H9 (cell line): ENCODE measurements around the gene PRAMEF12. TPM values are rescaled to one million over a fixed set of nuclear protein-coding genes. Genes with fewer than 3 reads are reported as not detected.
"Not testable (repeated sequence)": the region's sequence is repeated elsewhere in the genome, so short reads cannot be mapped to it uniquely, and the experiment has no call there.

ENCODE experiments used
- DNase-seq: peaks from one replicate; pipeline ENCODE4 v3.0.0-alpha.2; 2017
- H2AFZ ChIP-seq: one replicate; pipeline ENCODE4 v1.6.1; 2013; ENCODE audit warnings: mild to moderate bottlenecking, low read length, control low read depth, moderate library complexity
- H2AK5ac ChIP-seq: 2 replicates; pipeline ENCODE4 v1.6.1; 2013; ENCODE audit warnings: low read length, control low read depth, mixed read lengths; ENCODE audit not compliant: insufficient read length
- H2BK120ac ChIP-seq: one replicate; pipeline ENCODE4 v1.6.1; 2013; ENCODE audit warnings: low read depth, mild to moderate bottlenecking, low read length, control low read depth, inconsistent platforms; ENCODE audit not compliant: poor library complexity, severe bottlenecking
- H2BK12ac ChIP-seq: 2 replicates; pipeline ENCODE4 v1.6.1; 2013; ENCODE audit warnings: low read length, control low read depth, mixed read lengths, low read depth; ENCODE audit not compliant: insufficient read length
- H2BK15ac ChIP-seq: 2 replicates; pipeline ENCODE4 v1.6.1; 2013; ENCODE audit warnings: low read depth, low read length, control low read depth
- H2BK20ac ChIP-seq: one replicate; pipeline ENCODE4 v1.6.1; 2013; ENCODE audit warnings: low read depth, mild to moderate bottlenecking, low read length, control low read depth, inconsistent platforms; ENCODE audit not compliant: poor library complexity, severe bottlenecking
- H2BK5ac ChIP-seq: 2 replicates; pipeline ENCODE4 v1.6.1; 2013; ENCODE audit warnings: low read length, control low read depth, mixed read lengths; ENCODE audit not compliant: insufficient read length
- H3K14ac ChIP-seq: 2 replicates; pipeline ENCODE4 v1.6.1; 2013; ENCODE audit warnings: low read length, control low read depth; ENCODE audit not compliant: insufficient read depth
- H3K18ac ChIP-seq: 2 replicates; pipeline ENCODE4 v1.6.1; 2013; ENCODE audit warnings: low read depth, mild to moderate bottlenecking, mixed read lengths, low read length, control low read depth; ENCODE audit not compliant: insufficient read length
- H3K23ac ChIP-seq: 2 replicates; pipeline ENCODE4 v1.6.1; 2013; ENCODE audit warnings: low read length, control low read depth, mixed read lengths, low read depth; ENCODE audit not compliant: insufficient read length
- H3K23me2 ChIP-seq: 2 replicates; pipeline ENCODE4 v1.6.1; 2013; ENCODE audit warnings: low read depth, mild to moderate bottlenecking, mixed read lengths, low read length, control low read depth; ENCODE audit not compliant: insufficient read length, poor library complexity, severe bottlenecking
- H3K27ac ChIP-seq: 2 replicates; pipeline ENCODE4 v1.5.1; 2013; ENCODE audit warnings: low read length, control low read depth, mixed read lengths, low read depth; ENCODE audit not compliant: insufficient read length
- H3K27me3 ChIP-seq: 2 replicates; pipeline ENCODE4 v1.6.1; 2013; ENCODE audit warnings: low read length, control low read depth, inconsistent platforms; ENCODE audit not compliant: insufficient read depth
- H3K4ac ChIP-seq: 2 replicates; pipeline ENCODE4 v1.6.1; 2013; ENCODE audit warnings: low read depth, mild to moderate bottlenecking, control low read depth, inconsistent platforms, low read length, moderate library complexity
- H3K4me1 ChIP-seq: 2 replicates; pipeline ENCODE4 v1.6.1; 2013; ENCODE audit warnings: low read length, control low read depth, inconsistent platforms; ENCODE audit not compliant: insufficient read depth
- H3K4me2 ChIP-seq: 2 replicates; pipeline ENCODE4 v1.6.1; 2013; ENCODE audit warnings: low read length, control low read depth, mixed read lengths; ENCODE audit not compliant: insufficient read length, insufficient read depth
- H3K56ac ChIP-seq: 2 replicates; pipeline ENCODE4 v1.6.1; 2013; ENCODE audit warnings: low read depth, mild to moderate bottlenecking, mixed read lengths, low read length, control low read depth; ENCODE audit not compliant: insufficient read length
- H3K79me1 ChIP-seq: 2 replicates; pipeline ENCODE4 v1.6.1; 2013; ENCODE audit warnings: low read depth, mild to moderate bottlenecking, moderate library complexity, low read length, control low read depth, inconsistent platforms; ENCODE audit not compliant: insufficient read depth, poor library complexity, severe bottlenecking
- H3K79me2 ChIP-seq: 2 replicates; pipeline ENCODE4 v1.6.1; 2013; ENCODE audit warnings: low read length, control low read depth, inconsistent platforms; ENCODE audit not compliant: insufficient read depth
- H3K9ac ChIP-seq: 2 replicates; pipeline ENCODE4 v1.6.1; 2013; ENCODE audit warnings: low read length, control low read depth, mixed read lengths; ENCODE audit not compliant: insufficient read length; ENCODE audit errors: extremely low read depth
- H3K9me3 ChIP-seq: one replicate; pipeline ENCODE4 v1.6.1; 2013; ENCODE audit warnings: low read depth, low read length, inconsistent platforms; ENCODE audit not compliant: control insufficient read depth
- H3T11ph ChIP-seq: one replicate; pipeline ENCODE4 v1.6.1; 2013; ENCODE audit warnings: mild to moderate bottlenecking, low read length, control low read depth, inconsistent platforms
- H4K20me1 ChIP-seq: one replicate; pipeline ENCODE4 v1.6.1; 2013; ENCODE audit not compliant: control insufficient read depth, insufficient read length, insufficient read depth
- H4K5ac ChIP-seq: 2 replicates; pipeline ENCODE4 v1.6.1; 2013; ENCODE audit warnings: low read depth, mild to moderate bottlenecking, mixed read lengths, low read length, control low read depth; ENCODE audit not compliant: insufficient read length
- H4K8ac ChIP-seq: replicated peaks from 2 replicates; pipeline ENCODE4 v1.6.1; 2013; ENCODE audit warnings: low read length, control low read depth, mixed read lengths, low read depth; ENCODE audit not compliant: insufficient read length
- H4K91ac ChIP-seq: 2 replicates; pipeline ENCODE4 v1.6.1; 2013; ENCODE audit warnings: low read depth, mild to moderate bottlenecking, moderate library complexity, mixed read lengths, low read length, control low read depth; ENCODE audit not compliant: insufficient read length
- H3K27ac Mint-ChIP-seq, 3 experiments: 2 replicates in 2 of 3; 3 replicates in 1 of 3; pipeline ENCODE4 v1.8.0; 2020 to 2021; ENCODE audit warnings: mixed read lengths in 3 of 3, mild to moderate bottlenecking in 1 of 3, moderate library complexity in 1 of 3
- H3K27me3 Mint-ChIP-seq: 2 replicates; pipeline ENCODE4 v1.8.0; 2021; ENCODE audit warnings: low read depth, mild to moderate bottlenecking, moderate library complexity, mixed read lengths
- H3K36me3 Mint-ChIP-seq, 3 experiments: 2 replicates in 2 of 3; 3 replicates in 1 of 3; pipeline ENCODE4 v1.8.0; 2020 to 2021; ENCODE audit warnings: low read depth in 3 of 3, mixed read lengths in 3 of 3; ENCODE audit not compliant: insufficient read depth in 1 of 3
- H3K4me1 Mint-ChIP-seq, 2 experiments: 2 replicates each; pipeline ENCODE4 v1.8.0; 2020; ENCODE audit warnings: mixed read lengths in 2 of 2
- H3K4me3 Mint-ChIP-seq, 2 experiments: 2 replicates in 1 of 2; 3 replicates in 1 of 2; pipeline ENCODE4 v1.8.0; 2020 to 2021; ENCODE audit warnings: mild to moderate bottlenecking in 2 of 2, mixed read lengths in 2 of 2, moderate library complexity in 1 of 2
- H3K9me3 Mint-ChIP-seq, 2 experiments: 2 replicates in 1 of 2; 3 replicates in 1 of 2; pipeline ENCODE4 v1.8.0; 2020; ENCODE audit warnings: mild to moderate bottlenecking in 2 of 2, mixed read lengths in 2 of 2, moderate library complexity in 1 of 2
- CTCF ChIP-seq: fragments of 200-600 bp; sonication (generic); conservative IDR thresholded peaks from 3 replicates; pipeline ENCODE4 v1.8.0; 2021; ENCODE audit warnings: antibody characterized with exemption, mild to moderate bottlenecking
- WGBS: extraction: QIAGEN DNeasy Blood & Tissue Kit; methylation state at CpG from one replicate; pipeline ENCODE4 v1.1.7; 2013; ENCODE audit warnings: missing lambda C conversion rate, low lambda C conversion rate, mixed read lengths; ENCODE audit not compliant: insufficient read length; ENCODE audit errors: extremely low coverage; 5-methylcytosine and 5-hydroxymethylcytosine counted together
- total RNA-seq: library from RNA; stranded (reverse); gene quantifications from 2 replicates; pipeline ENCODE4 v1.2.1, GENCODE V29; 2021

PRAMEF12 gene
- total RNA-seq, 1 experiment from 2014 or later: not detected

GRCh38 chr1:12811409-12811784, 37.9 kb downstream of the PRAMEF12 start:
- no peak overlapping the region for H3K4me3 Mint-ChIP-seq
- WGBS: no CpG with 5 or more reads among the region's 2 CpGs
- Histone ChIP-seq H3K9ac (no peak overlapping the region), H3K27me3 (no peaks in the 10 kb centered on the region), H4K20me1 (no peaks in the 10 kb centered on the region), H3K14ac (no peak overlapping the region), H2BK20ac (no peak overlapping the region), H3K79me2 (no peaks in the 10 kb centered on the region), H2BK12ac (no peak overlapping the region), H3K4me2 (no peak overlapping the region), H3K4ac (no peak overlapping the region), H2BK5ac (no peak overlapping the region), H2AFZ (no peak overlapping the region), H3K9me3 (peaks cover 48% of the 10 kb centered on the region), H4K8ac (no peak overlapping the region), H3K79me1 (no peaks in the 10 kb centered on the region), H4K91ac (no peak overlapping the region), H3K23ac (no peak overlapping the region), H3K23me2 (no peaks in the 10 kb centered on the region), H4K5ac (no peak overlapping the region), H3T11ph (no peak overlapping the region), H2AK5ac (no peak overlapping the region), H3K27ac (no peak overlapping the region), H2BK120ac (no peak overlapping the region), H3K18ac (no peak overlapping the region), H3K4me1 (no peaks in the 10 kb centered on the region), H3K56ac (no peak overlapping the region), H2BK15ac (no peak overlapping the region)
- no peaks in the 10 kb centered on the region for H3K27me3 Mint-ChIP-seq
- no peak for DNase-seq
- H3K9me3 Mint-ChIP-seq: peaks cover 80 to 87% of the 10 kb centered on the region in 2 experiments
- no peak overlapping the region for H3K27ac Mint-ChIP-seq
- H3K36me3 Mint-ChIP-seq: peaks cover 0 to 35% (median 2%) of the 10 kb centered on the region in 3 experiments; a peak in 5 of 7 replicates
- no peak for TF ChIP-seq CTCF
- no peaks in the 10 kb centered on the region for H3K4me1 Mint-ChIP-seq

GRCh38 chr1:12819061-12819460, 45.5 kb downstream of the PRAMEF12 start:
- peaks cover 54 to 73% of the 10 kb centered on the region in 2 experiments for H3K9me3 Mint-ChIP-seq
- H4K5ac ChIP-seq, H3K4ac ChIP-seq, H3K4me3 Mint-ChIP-seq, H3K27me3 ChIP-seq, H3K4me2 ChIP-seq, H3K27ac ChIP-seq, H3K23me2 ChIP-seq, H3K9ac ChIP-seq, H2BK120ac ChIP-seq, H2BK12ac ChIP-seq, H3K56ac ChIP-seq, H2BK5ac ChIP-seq, H2AK5ac ChIP-seq, H4K20me1 ChIP-seq, H3K9me3 ChIP-seq, H3K23ac ChIP-seq, H4K91ac ChIP-seq, H3K4me1 ChIP-seq, H3T11ph ChIP-seq, H2BK15ac ChIP-seq, H3K4me1 Mint-ChIP-seq, H2BK20ac ChIP-seq, H3K79me2 ChIP-seq, H3K79me1 ChIP-seq, H3K27ac Mint-ChIP-seq, DNase-seq, H3K18ac ChIP-seq, H3K14ac ChIP-seq, H3K27me3 Mint-ChIP-seq, H2AFZ ChIP-seq, H4K8ac ChIP-seq: not testable (repeated sequence)
- WGBS: no CpG with 5 or more reads among the region's 6 CpGs
- peaks cover 0 to 18% (median 2%) of the 10 kb centered on the region in 3 experiments; a peak in 3 of 7 replicates for H3K36me3 Mint-ChIP-seq
